Peyer's patch (tissue), 4 donors: Measurements from ENCODE around the gene PARVA. TPM values are rescaled to one million over a fixed set of nuclear protein-coding genes. Genes with fewer than 3 reads are reported as not detected.

ENCODE experiments used
- DNase-seq, 3 donors: peaks; one replicate each; pipeline ENCODE4 v3.0.0-alpha.2; 2017 to 2019
- H3K27ac ChIP-seq, 4 donors: fragments of 200-600 bp; sonication (generic); one replicate each; pipeline ENCODE4 v1.5.1; 2016 to 2019
- H3K27me3 ChIP-seq, 2 donors: fragments of 200-600 bp; sonication (generic); one replicate each; pipeline ENCODE4 v1.5.1; 2019
- H3K36me3 ChIP-seq, 3 donors: fragments of 200-600 bp; sonication (generic); one replicate each; pipeline ENCODE4 v1.5.1; 2016 to 2019
- H3K4me1 ChIP-seq, 4 donors: fragments of 200-600 bp; sonication (generic); one replicate each; pipeline ENCODE4 v1.5.1; 2016 to 2019
- H3K4me3 ChIP-seq, 4 donors: fragments of 200-600 bp; sonication (generic); 1 replicate in 3 of 4; 2 replicates in 1 of 4; pipeline ENCODE4 v1.5.1; 2016 to 2019; ENCODE audit warnings: mild to moderate bottlenecking in 1 of 4
- H3K9me3 ChIP-seq, 4 donors: fragments of 200-600 bp; sonication (generic); one replicate each; pipeline ENCODE4 v1.5.1; 2016 to 2019; ENCODE audit warnings: mild to moderate bottlenecking in 1 of 4
- CTCF ChIP-seq, 6 experiments: fragments of 450-650 bp in 4 of 6; fragments of 200-600 bp in 2 of 6; sonication (generic) in 1 of 6; IDR thresholded peaks; one replicate each; pipeline ENCODE4 v1.5.1; 2017 to 2019; ENCODE audit warnings: antibody characterized with exemption in 6 of 6, mild to moderate bottlenecking in 3 of 6, moderate library complexity in 1 of 6
- POLR2A ChIP-seq, 2 donors: fragments of 450-650 bp; IDR thresholded peaks; one replicate each; pipeline ENCODE4 v1.5.1; 2017; ENCODE audit warnings: antibody characterized with exemption in 2 of 2, mild to moderate bottlenecking in 2 of 2, moderate library complexity in 2 of 2
- total RNA-seq, 4 donors: library from RNA; depleted of rRNA; stranded (reverse); fragments of >200 nt; gene quantifications; one replicate each; pipeline ENCODE4 v1.1.0, GENCODE V29; 2016

PARVA gene
- total RNA-seq, 4 donors from 2014 or later = 13.7 to 35.5 (median 26.2) TPM

- H3K27me3 ChIP-seq = no peaks in the 10 kb centered on the region
- H3K4me3 ChIP-seq = no peak overlapping the region
- H3K4me1 ChIP-seq = no peaks in the 10 kb centered on the region
- peaks cover 0 to 7% (median 0%) of the 10 kb centered on the region in 3 donors for H3K36me3 ChIP-seq
- no peak for DNase-seq
- H3K27ac ChIP-seq = no peak overlapping the region
- H3K9me3 ChIP-seq = no peaks in the 10 kb centered on the region
- TF ChIP-seq POLR2A (IDR thresholded peaks at IDR 0.05) = no peak
- no peak for TF ChIP-seq CTCF (IDR thresholded peaks at IDR 0.05)
Measured at GRCh38 chr11:12512826-12513395, 135.5 kb downstream of the PARVA start.

- TF ChIP-seq POLR2A (IDR thresholded peaks at IDR 0.05) (no peak), CTCF (IDR thresholded peaks at IDR 0.05) (no peak)
- Histone ChIP-seq H3K36me3 (peaks cover 0 to 11% (median 0%) of the 10 kb centered on the region in 3 donors), H3K4me3 (no peak overlapping the region), H3K27ac (no peak overlapping the region), H3K4me1 (no peaks in the 10 kb centered on the region), H3K9me3 (no peaks in the 10 kb centered on the region), H3K27me3 (no peaks in the 10 kb centered on the region)
- DNase-seq = no peak
Measured at GRCh38 chr11:12516387-12517105, 139.2 kb downstream of the PARVA start.

- TF ChIP-seq POLR2A (IDR thresholded peaks at IDR 0.05) (no peak), CTCF (IDR thresholded peaks at IDR 0.05) (no peak)
- DNase-seq = no peak
Measured at GRCh38 chr11:12517306-12517705, 139.9 kb downstream of the PARVA start.

GRCh38 chr11:12517741-12518140 lies 140.4 kb downstream of the PARVA start:
- TF ChIP-seq CTCF (IDR thresholded peaks at IDR 0.05) = no peak
- TF ChIP-seq POLR2A (IDR thresholded peaks at IDR 0.05) = no peak
- Histone ChIP-seq H3K9me3 (no peaks in the 10 kb centered on the region), H3K27me3 (no peaks in the 10 kb centered on the region), H3K36me3 (peaks cover 0 to 11% (median 0%) of the 10 kb centered on the region in 3 donors), H3K4me3 (no peak overlapping the region), H3K27ac (no peak overlapping the region), H3K4me1 (no peaks in the 10 kb centered on the region)
- DNase-seq = no peak

More at GRCh38 chr11:12517306-12517705, 139.9 kb downstream of the PARVA start:
- Histone ChIP-seq H3K4me3 (no peak overlapping the region), H3K27ac (no peak overlapping the region), H3K36me3 (peaks cover 0 to 11% (median 0%) of the 10 kb centered on the region in 3 donors), H3K27me3 (no peaks in the 10 kb centered on the region), H3K9me3 (no peaks in the 10 kb centered on the region), H3K4me1 (no peaks in the 10 kb centered on the region)

- Histone ChIP-seq H3K27ac (no peak overlapping the region), H3K36me3 (peaks cover 0 to 11% (median 0%) of the 10 kb centered on the region in 3 donors)
Measured at GRCh38 chr11:12518606-12519385, 141.4 kb downstream of the PARVA start.

More at GRCh38 chr11:12518606-12519385, 141.4 kb downstream of the PARVA start:
- H3K9me3 ChIP-seq = no peaks in the 10 kb centered on the region
- no peaks in the 10 kb centered on the region for H3K27me3 ChIP-seq
- no peak for TF ChIP-seq POLR2A (IDR thresholded peaks at IDR 0.05)
- TF ChIP-seq CTCF (IDR thresholded peaks at IDR 0.05) = no peak
- no peak overlapping the region for H3K4me3 ChIP-seq
- no peaks in the 10 kb centered on the region for H3K4me1 ChIP-seq
- DNase-seq = no peak
